Measurements from ENCODE around the gene GPER1. TPM values are rescaled to one million over a fixed set of nuclear protein-coding genes. Genes with fewer than 3 reads are reported as not detected.

GPER1 gene
- total RNA-seq, 1 experiment from 2014 or later: 1.2 TPM

DNA sequence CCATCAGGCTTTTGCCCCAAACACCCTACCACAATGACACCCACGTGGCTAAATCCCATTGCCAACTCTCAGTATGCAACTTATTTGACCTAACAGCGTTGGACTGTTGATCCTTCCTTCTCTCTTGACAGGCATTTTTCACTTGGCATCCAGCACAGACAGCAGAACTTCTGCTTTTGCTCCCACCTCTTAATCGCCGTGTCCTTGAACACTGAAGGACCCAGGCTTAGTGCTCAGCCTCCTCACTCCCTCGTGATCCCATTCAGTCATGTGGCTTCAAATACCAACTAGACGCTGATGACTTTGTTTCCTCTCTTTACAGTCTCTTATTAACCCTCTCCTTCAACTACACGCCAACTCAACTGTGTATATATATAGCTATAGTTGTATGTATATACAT, 47.0 kb downstream of the GPER1 start (continued):
- TF ChIP-seq ZFX (IDR thresholded peaks at IDR 0.05): no peak

DNA sequence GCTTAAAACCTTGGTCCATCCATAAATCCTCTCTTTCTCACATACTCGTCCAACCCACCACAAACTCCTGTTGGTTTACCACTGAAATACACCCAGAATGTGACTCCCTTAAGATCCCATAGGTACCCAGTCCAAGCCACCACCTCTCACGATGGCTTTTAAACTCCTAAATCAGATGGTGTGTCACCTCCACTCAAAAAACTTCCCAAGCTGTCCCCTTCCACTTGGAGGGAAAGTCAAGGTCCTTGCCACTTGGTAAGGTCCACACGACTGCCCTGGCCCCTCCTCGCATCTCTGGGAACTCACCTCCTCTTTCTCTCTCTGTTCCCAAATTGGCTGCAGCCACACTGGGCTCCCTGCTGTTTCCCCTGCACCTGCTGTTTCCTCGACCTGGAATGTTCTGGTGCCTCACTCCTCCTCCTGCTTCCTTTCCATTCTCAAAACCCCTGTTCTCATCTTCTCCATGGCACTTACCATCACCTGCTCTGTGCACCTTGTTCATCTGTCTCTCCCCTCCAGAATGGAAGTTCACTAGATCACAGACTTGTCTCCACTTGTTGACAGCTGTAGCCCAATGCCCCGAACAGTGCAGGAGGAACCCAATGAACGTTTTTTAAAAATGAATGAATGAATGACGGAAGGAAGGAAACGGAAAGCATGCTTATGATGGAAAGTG, 49.1 kb downstream of the GPER1 start:
- ChIA-PET POLR2A (no interaction called here), CTCF (interaction anchor here (0.6 to 3.8 kb wide), 4 partner anchors 40 to 368 kb away, joined by 3 to 18 read pairs (median 8); no protein-coding TSS in a partner anchor), RAD21 (ENCODE audit: low non-redundant PET in 1 of 2, low total read pairs in 2 of 2, uncharacterized antibody in 2 of 2, unreplicated experiment in 2 of 2) (interaction anchor here in 1 of 2 experiments (0.6 kb wide), 1 partner anchor 113 kb away, joined by 4 read pairs; no protein-coding TSS in a partner anchor)
- Histone ChIP-seq H3K79me2 (ENCODE audit: insufficient read depth, low read length) (peaks cover 33% of the 10 kb centered on the region), H3K9me3 (ENCODE audit: control insufficient read depth in 1 of 2, insufficient read depth in 1 of 2, low read depth in 1 of 2, low read length in 2 of 2) (no peaks in the 10 kb centered on the region), H3K4me2 (ENCODE audit: low read length) (peak overlapping the region; percentile 98), H3K27me3 (ENCODE audit: insufficient read depth, low read length) (no peaks in the 10 kb centered on the region), H4K20me1 (ENCODE audit: insufficient read depth) (no peaks in the 10 kb centered on the region), H3K4me3 (replicated peaks in 1 of 2; ENCODE audit: low read depth in 1 of 2, low read length in 2 of 2) (peak overlapping the region; percentile 75 to 82), H3K4me1 (ENCODE audit: control insufficient read depth in 1 of 2, insufficient read depth in 2 of 2, low read length in 2 of 2) (peaks cover 0 to 20% of the 10 kb centered on the region in 2 experiments; a peak in 2 of 4 replicates), H3K36me3 (ENCODE audit: control insufficient read depth in 1 of 2, insufficient read depth in 2 of 2, low read length in 2 of 2) (no peaks in the 10 kb centered on the region), H3K9ac (ENCODE audit: low read length) (peak overlapping the region; percentile 86), H3K27ac (ENCODE audit: low read depth, low read length) (peak overlapping the region; percentile 78), H3K9me2 (ENCODE audit: insufficient read depth) (no peaks in the 10 kb centered on the region), H2AFZ (ENCODE audit: low read depth, low read length, poor library complexity, severe bottlenecking) (no peak overlapping the region)
- BruUV-seq (replicated peaks): TSS peak; percentile 82
- DNase-seq (ENCODE audit: low read depth, low spot score) (no peak), ATAC-seq (peak; percentile 0; the same call in 1 of the 2 replicates)
- intact Hi-C loops (cut with micrococcal nuclease): loop anchor here (5.0 kb wide), 2 partner anchors 50 to 145 kb away; partner anchors contain the start of gene GPER1
- no peak for TF ChIP-seq CEBPB (IDR thresholded peaks at IDR 0.05; ENCODE audit: low read depth)
- no peak for TF ChIP-seq EGR1 (IDR thresholded peaks at IDR 0.05; ENCODE audit: low read depth)
- TF ChIP-seq SRF (IDR thresholded peaks at IDR 0.05; ENCODE audit: low read depth): no peak
- TF ChIP-seq, protein P1, sequence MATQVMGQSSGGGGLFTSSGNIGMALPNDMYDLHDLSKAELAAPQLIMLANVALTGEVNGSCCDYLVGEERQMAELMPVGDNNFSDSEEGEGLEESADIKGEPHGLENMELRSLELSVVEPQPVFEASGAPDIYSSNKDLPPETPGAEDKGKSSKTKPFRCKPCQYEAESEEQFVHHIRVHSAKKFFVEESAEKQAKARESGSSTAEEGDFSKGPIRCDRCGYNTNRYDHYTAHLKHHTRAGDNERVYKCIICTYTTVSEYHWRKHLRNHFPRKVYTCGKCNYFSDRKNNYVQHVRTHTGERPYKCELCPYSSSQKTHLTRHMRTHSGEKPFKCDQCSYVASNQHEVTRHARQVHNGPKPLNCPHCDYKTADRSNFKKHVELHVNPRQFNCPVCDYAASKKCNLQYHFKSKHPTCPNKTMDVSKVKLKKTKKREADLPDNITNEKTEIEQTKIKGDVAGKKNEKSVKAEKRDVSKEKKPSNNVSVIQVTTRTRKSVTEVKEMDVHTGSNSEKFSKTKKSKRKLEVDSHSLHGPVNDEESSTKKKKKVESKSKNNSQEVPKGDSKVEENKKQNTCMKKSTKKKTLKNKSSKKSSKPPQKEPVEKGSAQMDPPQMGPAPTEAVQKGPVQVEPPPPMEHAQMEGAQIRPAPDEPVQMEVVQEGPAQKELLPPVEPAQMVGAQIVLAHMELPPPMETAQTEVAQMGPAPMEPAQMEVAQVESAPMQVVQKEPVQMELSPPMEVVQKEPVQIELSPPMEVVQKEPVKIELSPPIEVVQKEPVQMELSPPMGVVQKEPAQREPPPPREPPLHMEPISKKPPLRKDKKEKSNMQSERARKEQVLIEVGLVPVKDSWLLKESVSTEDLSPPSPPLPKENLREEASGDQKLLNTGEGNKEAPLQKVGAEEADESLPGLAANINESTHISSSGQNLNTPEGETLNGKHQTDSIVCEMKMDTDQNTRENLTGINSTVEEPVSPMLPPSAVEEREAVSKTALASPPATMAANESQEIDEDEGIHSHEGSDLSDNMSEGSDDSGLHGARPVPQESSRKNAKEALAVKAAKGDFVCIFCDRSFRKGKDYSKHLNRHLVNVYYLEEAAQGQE (IDR thresholded peaks at IDR 0.05; ENCODE audit: low read depth): no peak
- TF ChIP-seq ZFX (IDR thresholded peaks at IDR 0.05): no peak
- TF ChIP-seq, protein P2, sequence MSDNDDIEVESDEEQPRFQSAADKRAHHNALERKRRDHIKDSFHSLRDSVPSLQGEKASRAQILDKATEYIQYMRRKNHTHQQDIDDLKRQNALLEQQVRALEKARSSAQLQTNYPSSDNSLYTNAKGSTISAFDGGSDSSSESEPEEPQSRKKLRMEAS (IDR thresholded peaks at IDR 0.05): no peak
- no peak for TF ChIP-seq FOSL1 (IDR thresholded peaks at IDR 0.05; ENCODE audit: low read depth)
- TF ChIP-seq ELF1 (IDR thresholded peaks at IDR 0.05; ENCODE audit: borderline replicate concordance, low read depth): no peak
- no peak for TF ChIP-seq SIN3A (IDR thresholded peaks at IDR 0.05; ENCODE audit: low read depth)
- TF ChIP-seq CBX3 (IDR thresholded peaks at IDR 0.05; ENCODE audit: low read depth): no peak
- TF ChIP-seq TCF7L2 (IDR thresholded peaks at IDR 0.05; ENCODE audit: borderline replicate concordance, extremely low read depth, insufficient read depth, insufficient read length): no peak
- TF ChIP-seq, protein P3, sequence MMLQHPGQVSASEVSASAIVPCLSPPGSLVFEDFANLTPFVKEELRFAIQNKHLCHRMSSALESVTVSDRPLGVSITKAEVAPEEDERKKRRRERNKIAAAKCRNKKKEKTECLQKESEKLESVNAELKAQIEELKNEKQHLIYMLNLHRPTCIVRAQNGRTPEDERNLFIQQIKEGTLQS (IDR thresholded peaks at IDR 0.05): no peak
- no peak for TF ChIP-seq ZNF274 (IDR thresholded peaks at IDR 0.05; ENCODE audit: low read depth, low read length)
- TF ChIP-seq POLR2A (IDR thresholded peaks at IDR 0.05; ENCODE audit: borderline replicate concordance, extremely low read depth, insufficient read depth, insufficient read length): no peak
- no peak for TF ChIP-seq JUND (IDR thresholded peaks at IDR 0.05)
- TF ChIP-seq EZH2 (IDR thresholded peaks at IDR 0.05): no peak
- TF ChIP-seq YY1 (IDR thresholded peaks at IDR 0.05; ENCODE audit: extremely low read depth, insufficient replicate concordance, low read depth, low read length): no peak
- TF ChIP-seq, protein P4, sequence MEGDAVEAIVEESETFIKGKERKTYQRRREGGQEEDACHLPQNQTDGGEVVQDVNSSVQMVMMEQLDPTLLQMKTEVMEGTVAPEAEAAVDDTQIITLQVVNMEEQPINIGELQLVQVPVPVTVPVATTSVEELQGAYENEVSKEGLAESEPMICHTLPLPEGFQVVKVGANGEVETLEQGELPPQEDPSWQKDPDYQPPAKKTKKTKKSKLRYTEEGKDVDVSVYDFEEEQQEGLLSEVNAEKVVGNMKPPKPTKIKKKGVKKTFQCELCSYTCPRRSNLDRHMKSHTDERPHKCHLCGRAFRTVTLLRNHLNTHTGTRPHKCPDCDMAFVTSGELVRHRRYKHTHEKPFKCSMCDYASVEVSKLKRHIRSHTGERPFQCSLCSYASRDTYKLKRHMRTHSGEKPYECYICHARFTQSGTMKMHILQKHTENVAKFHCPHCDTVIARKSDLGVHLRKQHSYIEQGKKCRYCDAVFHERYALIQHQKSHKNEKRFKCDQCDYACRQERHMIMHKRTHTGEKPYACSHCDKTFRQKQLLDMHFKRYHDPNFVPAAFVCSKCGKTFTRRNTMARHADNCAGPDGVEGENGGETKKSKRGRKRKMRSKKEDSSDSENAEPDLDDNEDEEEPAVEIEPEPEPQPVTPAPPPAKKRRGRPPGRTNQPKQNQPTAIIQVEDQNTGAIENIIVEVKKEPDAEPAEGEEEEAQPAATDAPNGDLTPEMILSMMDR (IDR thresholded peaks at IDR 0.05 in 2 of 3, conservative IDR thresholded peaks at IDR 0.05 in 1 of 3; ENCODE audit: borderline replicate concordance in 1 of 3, insufficient read depth in 1 of 3, low read depth in 2 of 3, low read length in 2 of 3): no peak
